Naive B cell (primary cell): ENCODE results near the gene AQP6. TPM values are rescaled to one million over a fixed set of nuclear protein-coding genes. Genes with fewer than 3 reads are reported as not detected.

Experiments used
- ATAC-seq, 2 donors: fragments of 150-1000 bp; cut with Tn5 transposase; 2 replicates each; pipeline ENCODE4 v1.10.0; 2021; ENCODE audit warnings: low read depth in 2 of 2, mild to moderate bottlenecking in 2 of 2, moderate library complexity in 2 of 2
- DNase-seq: peaks from one replicate; pipeline ENCODE4 v3.0.0; 2022
- H3K27ac Mint-ChIP-seq, 6 donors: one replicate each; pipeline ENCODE4 v1.8.0; 2020 to 2022; ENCODE audit warnings: mild to moderate bottlenecking in 6 of 6, mixed read lengths in 6 of 6, moderate library complexity in 5 of 6, inconsistent platforms in 2 of 6
- H3K27me3 Mint-ChIP-seq, 3 donors: one replicate each; pipeline ENCODE4 v1.8.0; 2021 to 2022; ENCODE audit warnings: mixed read lengths in 3 of 3, mild to moderate bottlenecking in 1 of 3
- H3K36me3 Mint-ChIP-seq, 2 donors: one replicate each; pipeline ENCODE4 v1.8.0; 2020 to 2022; ENCODE audit warnings: mixed read lengths in 2 of 2, inconsistent platforms in 1 of 2, mild to moderate bottlenecking in 1 of 2
- H3K4me1 Mint-ChIP-seq, 3 donors: one replicate each; pipeline ENCODE4 v1.8.0; 2020 to 2022; ENCODE audit warnings: mixed read lengths in 3 of 3, inconsistent platforms in 1 of 3, mild to moderate bottlenecking in 1 of 3, moderate library complexity in 1 of 3
- H3K4me3 Mint-ChIP-seq, 8 donors: one replicate each; pipeline ENCODE4 v1.8.0; 2020 to 2022; ENCODE audit warnings: mild to moderate bottlenecking in 8 of 8, mixed read lengths in 8 of 8, moderate library complexity in 8 of 8, inconsistent platforms in 2 of 8
- H3K9me3 Mint-ChIP-seq, 7 donors: one replicate each; pipeline ENCODE4 v1.8.0; 2020 to 2022; ENCODE audit warnings: mixed read lengths in 7 of 7, mild to moderate bottlenecking in 5 of 7, inconsistent platforms in 2 of 7, moderate library complexity in 1 of 7
- polyA plus RNA-seq, 6 donors: library from polyadenylated mRNA; unstranded; fragments of 300-500 nt; fragmentation: Illumina TruSeq; gene quantifications; one replicate each; pipeline ENCODE4 v1.2.3, GENCODE V29; 2021; ENCODE audit warnings: low read depth in 6 of 6

Gene AQP6
- polyA plus RNA-seq, result not detected

GRCh38 chr12:49972641-49973360, at the start of gene AQP6:
Gene AQP6 (plus strand): TSS chr12:49972947. CDS start chr12:49973174, 227 bp downstream.
- Mint-ChIP-seq H3K9me3 (no peaks in the 10 kb centered on the region), H3K27ac (peak within 1 kb of the TSS in 2 of 6 donors; percentile 6 to 40), H3K36me3 (no peaks in the 10 kb centered on the region), H3K27me3 (no peaks in the 10 kb centered on the region), H3K4me3 (no peak within 1 kb of the TSS), H3K4me1 (peaks cover 0 to 5% (median 0%) of the 10 kb centered on the region in 3 donors)
- no peak for ATAC-seq
- no peak for DNase-seq

GRCh38 chr12:49923035-49923644, 49.6 kb upstream of the AQP6 start:
- Mint-ChIP-seq H3K27me3 (peaks cover 5 to 23% (median 9%) of the 10 kb centered on the region in 3 donors), H3K27ac (no peak overlapping the region), H3K4me3 (no peak overlapping the region), H3K9me3 (no peaks in the 10 kb centered on the region), H3K36me3 (no peaks in the 10 kb centered on the region), H3K4me1 (no peaks in the 10 kb centered on the region)
- ATAC-seq (no peak), DNase-seq (no peak)

DNA sequence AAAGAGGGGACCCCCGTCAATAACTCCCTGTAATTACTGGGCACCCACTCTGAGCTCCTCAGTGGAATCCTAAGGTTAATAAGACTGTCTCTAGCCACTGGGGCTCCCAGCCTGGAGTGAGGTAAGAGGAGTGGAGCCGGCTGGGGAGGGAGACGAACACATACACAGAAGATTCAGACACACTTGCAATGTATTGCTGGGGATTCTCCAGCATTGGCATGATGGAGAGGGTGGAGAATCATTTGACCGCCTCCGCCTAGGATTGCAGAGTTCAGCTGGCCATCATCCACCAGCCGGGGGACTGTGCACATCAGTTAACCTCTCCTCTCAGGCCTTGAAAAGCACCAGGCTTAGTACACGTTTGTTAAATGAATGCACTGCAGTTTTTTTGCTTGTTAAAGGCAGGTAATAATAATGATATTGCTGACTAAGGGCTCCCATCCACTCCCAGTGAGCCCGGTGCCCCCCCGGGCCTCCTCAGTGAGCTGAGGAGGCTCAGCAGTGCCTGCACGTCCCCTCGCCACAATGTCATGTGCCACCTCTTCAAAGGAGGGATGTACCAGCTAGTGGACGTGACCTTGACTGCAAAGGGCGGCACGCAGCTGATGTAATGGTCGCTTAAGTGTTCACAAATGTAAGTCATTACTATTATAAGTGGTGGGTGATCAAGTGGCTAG, 48.7 kb upstream of the AQP6 start:
- Mint-ChIP-seq H3K27me3 (peaks cover 5 to 23% (median 10%) of the 10 kb centered on the region in 3 donors), H3K4me1 (no peaks in the 10 kb centered on the region), H3K27ac (no peak overlapping the region), H3K4me3 (no peak overlapping the region), H3K36me3 (no peaks in the 10 kb centered on the region), H3K9me3 (no peaks in the 10 kb centered on the region)
- no peak for DNase-seq
- no peak for ATAC-seq

DNA sequence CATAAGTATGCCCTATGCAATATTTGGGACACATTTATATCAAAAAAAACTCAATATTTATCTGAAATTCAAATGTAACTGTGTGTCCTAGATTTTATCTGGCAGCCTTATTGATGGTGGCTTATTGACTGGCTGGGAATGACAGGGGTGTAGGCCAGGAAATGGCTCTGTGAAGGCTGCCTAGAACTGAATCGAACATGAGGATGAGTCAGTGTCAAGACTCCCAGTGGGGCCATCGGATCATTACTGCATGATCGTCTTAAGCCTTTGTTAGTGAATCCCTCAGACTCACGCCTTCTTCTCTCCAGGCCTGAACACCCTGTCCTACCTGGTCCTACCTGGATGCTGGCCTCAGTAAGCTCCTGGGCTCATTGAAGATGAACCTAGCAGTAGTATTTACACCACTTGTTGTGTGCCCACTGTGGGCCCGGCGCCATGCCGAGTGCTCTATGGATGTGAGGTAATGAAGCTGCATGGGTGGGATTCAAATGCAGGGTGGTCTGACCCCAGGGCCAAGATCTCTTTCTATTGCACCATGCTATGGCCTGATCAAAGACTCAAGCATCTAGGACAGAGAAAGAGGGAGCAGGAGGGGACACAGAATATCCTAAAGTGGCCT, 48.0 kb upstream of the AQP6 start:
- no peak overlapping the region for H3K4me3 Mint-ChIP-seq

DNA sequence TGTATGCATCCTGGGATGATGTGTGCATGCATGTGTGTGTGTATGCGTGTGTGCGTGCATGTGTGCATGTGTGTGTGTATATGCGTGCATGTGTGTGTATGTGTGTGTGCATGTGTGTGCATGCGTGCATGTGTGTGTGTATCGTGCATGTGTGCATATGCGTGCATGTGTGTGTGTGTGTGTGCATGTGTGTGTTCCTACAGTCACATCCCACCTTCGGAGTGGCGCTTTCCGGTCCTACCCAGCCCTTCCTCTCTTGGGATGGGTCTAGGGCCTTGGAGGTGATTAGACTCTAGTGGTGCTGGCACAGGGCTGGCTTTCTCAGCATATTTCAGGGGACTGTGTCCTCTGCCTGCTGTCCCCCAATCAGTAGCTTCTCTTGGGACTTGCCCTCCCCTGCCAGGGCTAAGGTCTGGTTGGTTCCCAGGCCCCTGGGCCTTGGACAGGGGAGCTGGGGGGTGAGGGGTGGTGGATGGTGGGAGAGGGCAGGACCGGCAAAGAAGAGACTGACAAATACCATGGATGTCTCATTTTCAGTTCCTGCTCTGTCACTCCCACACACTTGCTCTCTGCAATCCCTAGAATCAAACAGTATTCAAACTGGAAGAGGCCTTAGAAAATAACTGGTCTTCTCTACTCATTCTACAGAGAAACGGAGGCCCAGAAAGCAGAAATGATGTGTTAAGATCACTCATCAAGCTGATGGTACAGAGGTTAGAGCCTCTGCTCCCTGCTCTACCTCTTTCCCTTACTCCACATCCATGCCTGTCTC, 47.1 kb upstream of the AQP6 start:
- Mint-ChIP-seq H3K4me3 (no peak overlapping the region), H3K27ac (no peak overlapping the region), H3K9me3 (no peaks in the 10 kb centered on the region), H3K4me1 (no peaks in the 10 kb centered on the region), H3K27me3 (peaks cover 5 to 27% (median 17%) of the 10 kb centered on the region in 3 donors), H3K36me3 (no peaks in the 10 kb centered on the region)
- DNase-seq, result no peak
- no peak for ATAC-seq

More for the DNA sequence above, 48.0 kb upstream of the AQP6 start:
- Mint-ChIP-seq H3K9me3 (no peaks in the 10 kb centered on the region), H3K36me3 (no peaks in the 10 kb centered on the region), H3K27ac (no peak overlapping the region), H3K4me1 (no peaks in the 10 kb centered on the region), H3K27me3 (peaks cover 5 to 25% (median 17%) of the 10 kb centered on the region in 3 donors)
- DNase-seq, result no peak
- ATAC-seq, result no peak

- Mint-ChIP-seq H3K36me3 (no peaks in the 10 kb centered on the region), H3K4me1 (no peaks in the 10 kb centered on the region), H3K9me3 (no peaks in the 10 kb centered on the region), H3K4me3 (no peak overlapping the region), H3K27ac (no peak overlapping the region), H3K27me3 (peaks cover 0 to 10% (median 8%) of the 10 kb centered on the region in 3 donors)
- ATAC-seq (no peak), DNase-seq (no peak)
Measured at GRCh38 chr12:49928471-49928870, 44.3 kb upstream of the AQP6 start.

DNA sequence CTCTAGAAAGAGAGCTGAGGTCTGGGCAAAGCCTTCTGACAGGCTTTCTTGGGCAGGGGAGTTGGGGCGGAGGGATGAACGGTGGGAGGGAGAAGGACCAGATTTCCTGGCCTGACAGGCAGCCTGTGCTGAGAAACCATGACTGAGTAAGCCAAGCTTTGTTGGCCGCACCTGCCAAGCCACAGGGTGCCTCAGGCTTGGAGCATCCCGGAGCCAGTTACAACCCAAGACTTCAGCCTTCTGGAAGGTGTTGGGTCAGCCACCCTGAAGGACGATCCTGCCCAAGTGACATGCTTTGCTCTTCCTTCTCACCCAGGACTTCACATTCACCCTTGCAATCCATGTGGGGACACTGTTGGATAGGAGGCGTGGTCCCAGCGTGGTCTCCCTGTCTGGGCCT, 43.2 kb upstream of the AQP6 start:
- DNase-seq, result no peak
- Mint-ChIP-seq H3K4me1 (no peaks in the 10 kb centered on the region), H3K27ac (no peak overlapping the region), H3K36me3 (no peaks in the 10 kb centered on the region), H3K9me3 (no peaks in the 10 kb centered on the region), H3K4me3 (no peak overlapping the region), H3K27me3 (peaks cover 2 to 13% (median 8%) of the 10 kb centered on the region in 3 donors)
- no peak for ATAC-seq

DNA sequence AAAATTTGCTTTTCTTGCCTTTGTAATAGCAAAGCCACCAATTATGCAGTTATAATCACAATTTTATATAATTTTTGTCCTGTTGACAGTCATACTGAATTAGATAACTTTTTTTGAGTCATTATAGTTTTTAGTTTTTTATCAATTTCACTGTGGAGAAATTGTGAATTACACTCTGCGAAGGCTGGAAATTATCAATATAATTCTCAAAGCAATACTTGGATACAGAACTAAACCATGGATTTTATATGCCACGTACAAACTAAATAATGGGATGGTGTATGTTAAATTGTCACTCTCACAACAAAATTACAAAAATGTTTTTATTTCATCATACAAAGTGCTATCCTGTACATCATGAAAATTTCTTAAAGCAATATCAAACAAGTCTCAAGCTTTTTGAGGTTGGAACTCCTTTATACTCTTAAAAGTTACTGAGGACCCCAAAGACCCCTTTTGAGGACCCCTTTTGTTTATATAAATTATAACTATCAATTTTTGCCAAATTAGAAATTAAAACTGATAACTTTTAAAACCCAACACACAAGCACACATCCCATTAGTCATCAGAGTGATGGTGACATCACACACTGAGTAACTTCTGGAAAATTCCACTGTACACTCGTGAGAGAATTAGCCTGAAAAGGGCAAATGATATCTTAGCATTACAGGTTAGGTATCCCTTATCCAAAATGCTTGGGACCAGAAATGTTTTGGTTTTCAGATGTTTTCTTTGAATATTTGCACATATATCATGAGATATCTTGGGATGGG, 42.0 kb upstream of the AQP6 start:
- no peak for DNase-seq
- Mint-ChIP-seq H3K4me3 (no peak overlapping the region), H3K4me1 (no peaks in the 10 kb centered on the region), H3K27me3 (peaks cover 8 to 20% (median 9%) of the 10 kb centered on the region in 3 donors), H3K27ac (no peak overlapping the region), H3K9me3 (no peaks in the 10 kb centered on the region), H3K36me3 (no peaks in the 10 kb centered on the region)
- ATAC-seq, result no peak

DNA sequence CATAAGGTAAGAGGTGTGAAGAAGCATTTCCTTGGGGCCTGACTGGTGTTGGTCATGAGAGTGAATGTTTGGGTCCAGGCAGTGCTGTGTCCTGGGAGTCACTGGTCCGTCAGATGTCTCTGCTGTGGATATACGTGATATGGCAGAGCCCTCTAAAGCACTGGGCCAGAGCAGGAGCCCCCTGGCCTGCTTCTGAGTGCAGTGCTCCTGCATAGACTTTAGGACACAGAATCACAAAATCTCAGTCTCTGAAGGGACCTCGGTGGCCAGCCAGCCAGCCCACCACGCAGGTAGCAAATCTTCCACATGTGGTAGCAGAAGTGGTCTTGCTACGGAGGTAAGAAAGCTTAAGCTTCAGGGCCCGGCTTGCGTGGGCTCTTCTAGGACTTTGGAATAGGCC, 40.7 kb upstream of the AQP6 start:
- ATAC-seq (no peak), DNase-seq (no peak)
- Mint-ChIP-seq H3K27ac (no peak overlapping the region), H3K4me1 (no peaks in the 10 kb centered on the region), H3K27me3 (peaks cover 8 to 20% (median 9%) of the 10 kb centered on the region in 3 donors), H3K4me3 (no peak overlapping the region), H3K36me3 (no peaks in the 10 kb centered on the region), H3K9me3 (no peaks in the 10 kb centered on the region)

DNA sequence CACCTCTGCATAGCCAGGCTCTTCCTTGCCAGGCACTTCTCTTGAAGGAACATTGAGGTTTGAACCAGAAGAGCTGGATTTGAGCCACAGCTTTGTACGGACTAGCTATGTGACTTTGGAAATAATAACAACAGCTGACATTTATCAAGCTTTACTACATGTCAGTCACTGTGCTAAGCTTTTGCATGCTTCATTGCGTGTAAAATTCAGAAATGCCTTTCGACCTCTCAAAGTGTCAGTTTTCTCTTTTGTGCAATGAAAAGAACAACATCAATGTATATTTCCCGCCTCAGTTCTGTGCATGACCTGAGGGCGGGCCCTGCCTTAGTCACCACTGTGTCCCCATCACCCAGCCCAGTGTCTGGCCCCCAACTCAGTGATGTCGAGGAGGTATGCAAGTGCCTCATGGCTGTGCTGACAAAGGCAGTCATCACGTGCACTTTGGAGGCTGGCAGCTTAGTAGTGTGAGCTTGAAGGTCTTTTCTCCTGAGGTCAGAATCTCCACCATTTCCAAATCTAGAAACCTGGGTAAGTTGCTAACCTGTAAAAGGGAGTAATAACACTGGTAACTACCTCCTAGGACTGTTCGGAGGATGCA, 40.1 kb upstream of the AQP6 start:
- peaks cover 8 to 20% (median 9%) of the 10 kb centered on the region in 3 donors for H3K27me3 Mint-ChIP-seq

DNA sequence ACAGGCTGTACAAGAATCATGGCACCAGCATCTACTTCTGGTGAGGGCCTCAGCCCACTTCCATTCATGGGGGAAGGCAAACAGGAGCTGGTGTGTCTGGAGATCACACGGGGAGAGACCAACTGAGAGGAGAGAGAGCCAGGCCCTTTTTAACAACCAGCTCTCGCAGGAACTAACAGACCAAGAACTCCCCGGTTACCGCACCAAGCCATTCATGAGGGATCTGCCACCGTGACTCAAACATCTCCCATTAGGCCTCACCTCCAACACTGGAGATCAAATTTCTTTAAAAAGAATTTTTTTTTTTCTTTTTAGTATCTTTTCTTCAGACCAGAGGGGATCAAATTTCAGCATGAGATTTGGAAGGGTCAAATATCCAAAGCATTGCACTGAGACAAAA, 39.0 kb upstream of the AQP6 start:
- no peaks in the 10 kb centered on the region for H3K36me3 Mint-ChIP-seq
- peaks cover 8 to 20% (median 9%) of the 10 kb centered on the region in 3 donors for H3K27me3 Mint-ChIP-seq
- no peaks in the 10 kb centered on the region for H3K4me1 Mint-ChIP-seq
- no peak for DNase-seq
- no peak for ATAC-seq
- H3K4me3 Mint-ChIP-seq, result no peak overlapping the region
- no peaks in the 10 kb centered on the region for H3K9me3 Mint-ChIP-seq
- no peak overlapping the region for H3K27ac Mint-ChIP-seq

More for the DNA sequence above, 40.1 kb upstream of the AQP6 start:
- H3K36me3 Mint-ChIP-seq, result no peaks in the 10 kb centered on the region
- ATAC-seq (no peak), DNase-seq (no peak)
- no peak overlapping the region for H3K27ac Mint-ChIP-seq
- H3K4me3 Mint-ChIP-seq, result no peak overlapping the region
- no peaks in the 10 kb centered on the region for H3K4me1 Mint-ChIP-seq
- H3K9me3 Mint-ChIP-seq, result no peaks in the 10 kb centered on the region

DNA sequence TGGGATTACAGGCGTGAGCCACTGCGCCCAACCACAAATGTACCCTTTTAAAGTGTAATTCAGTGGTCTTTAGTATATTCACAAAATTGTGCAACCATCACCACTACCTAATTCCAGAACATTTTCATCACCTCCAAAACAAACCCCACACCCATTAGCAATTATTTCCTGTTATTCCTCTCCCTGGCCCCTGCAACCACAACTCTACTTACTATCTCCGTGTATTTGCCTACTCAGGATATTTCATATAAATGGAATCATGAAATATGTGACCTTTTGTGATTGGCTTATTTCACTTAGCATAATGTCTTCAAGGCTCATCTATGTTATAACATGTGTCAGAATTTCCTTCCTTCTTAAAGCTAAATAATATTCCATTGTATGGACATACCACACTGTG, 38.2 kb upstream of the AQP6 start:
- Mint-ChIP-seq H3K36me3 (no peaks in the 10 kb centered on the region), H3K4me3 (no peak overlapping the region), H3K9me3 (no peaks in the 10 kb centered on the region), H3K27ac (no peak overlapping the region), H3K27me3 (peaks cover 2 to 15% (median 9%) of the 10 kb centered on the region in 3 donors), H3K4me1 (no peaks in the 10 kb centered on the region)
- DNase-seq (no peak), ATAC-seq (no peak)
